ENCODE results near the gene KLK8.

GRCh38 chr19:50977626-50978025 lies 23.8 kb downstream of the KLK8 start:
- no peak for TF ChIP-seq CTCF (IDR thresholded peaks at IDR 0.05)
- TF ChIP-seq POLR2A (IDR thresholded peaks at IDR 0.05): no peak

All from suprapubic skin (tissue), 3 donors.